Left colon (tissue), 2 donors: ENCODE results near the gene CDHR1. TPM values are rescaled to one million over a fixed set of nuclear protein-coding genes. Genes with fewer than 3 reads are reported as not detected.

ENCODE experiments used
- ATAC-seq: fragments of 200-7000 bp; cut with Tn5 transposase; one replicate; pipeline ENCODE4 v1.9.1; 2020; ENCODE audit warnings: mild to moderate bottlenecking, moderate library complexity
- DNase-seq, 2 donors: peaks; one replicate each; pipeline ENCODE4 v3.0.0-alpha.2; 2020
- intact Hi-C, 2 donors: fragments of 100-400 bp; cut with DNase I in 1 of 2; cut with micrococcal nuclease in 1 of 2; formaldehyde crosslinking; loops; one replicate each; pipeline versions ENCODE4 v1.11.2 to v1.14.0; 2022; cut with DNase I, micrococcal nuclease
- total RNA-seq, 2 donors: library from RNA; stranded (reverse); fragmentation: NEBNext Ultra II Directional; extraction: Animal tissue kit (Norgen Biotek cat#: 25700); gene quantifications; one replicate each; pipeline ENCODE4 v1.2.1, GENCODE V29; 2021
- donor health status: DM: no; HTN: no; CAD: no.
- donor health status: DM: yes; HTN: yes; CAD: no.

The CDHR1 gene
- total RNA-seq, 2 donors from 2014 or later: 63.7 to 127 TPM

DNA sequence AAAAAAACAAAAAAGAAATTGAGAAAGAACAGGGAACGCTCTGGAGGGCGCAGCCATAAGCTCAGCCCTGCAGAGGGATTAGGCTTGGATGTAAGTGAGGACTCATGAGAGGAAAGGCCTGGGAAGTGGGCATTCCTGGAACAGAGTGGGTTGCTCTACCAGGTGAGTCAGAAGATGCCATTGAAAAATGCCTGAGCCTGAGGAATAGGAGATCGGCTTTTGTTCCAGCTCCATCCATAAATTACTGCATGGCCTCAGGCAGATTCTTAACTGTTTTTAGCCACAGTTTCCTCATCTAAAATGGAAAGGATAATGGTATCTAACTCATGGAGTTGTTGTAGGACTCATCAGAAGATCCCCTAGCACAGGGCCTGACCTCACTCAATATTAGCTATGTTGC, 49.4 kb downstream of the CDHR1 start:
- ATAC-seq (no peak), DNase-seq (no peak)
- intact Hi-C loops: no loop called here

- ATAC-seq: no peak
- no peak for DNase-seq
- intact Hi-C loops: no loop called here
Observed at GRCh38 chr10:84244651-84245270, 50.4 kb downstream of the CDHR1 start, which contains the start of gene RGR. Gene RGR, plus strand, starts transcription at chr10:84245053. Its CDS starts 38 bp downstream, at chr10:84245091.

DNA sequence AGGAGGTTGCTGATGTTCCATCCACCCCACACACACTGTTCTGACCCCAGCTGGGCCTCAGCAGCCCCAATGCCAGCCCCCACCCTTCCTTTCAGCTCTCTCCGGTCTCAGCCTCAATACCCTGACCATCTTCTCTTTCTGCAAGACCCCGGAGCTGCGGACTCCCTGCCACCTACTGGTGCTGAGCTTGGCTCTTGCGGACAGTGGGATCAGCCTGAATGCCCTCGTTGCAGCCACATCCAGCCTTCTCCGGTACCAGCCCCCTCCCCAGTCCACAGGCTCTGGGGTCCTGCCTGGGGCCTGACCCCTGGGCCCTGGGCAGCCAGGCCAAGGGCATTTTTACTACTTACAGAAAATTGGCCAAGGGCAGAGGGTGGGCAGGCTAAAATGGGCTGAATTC, 53.2 kb downstream of the CDHR1 start:
- DNase-seq (no peak), ATAC-seq (no peak)
- intact Hi-C loops: no loop called here

GRCh38 chr10:84248794-84249193, 54.5 kb downstream of the CDHR1 start:
- DNase-seq: no peak
- no peak for ATAC-seq
- intact Hi-C loops: no loop called here

DNA sequence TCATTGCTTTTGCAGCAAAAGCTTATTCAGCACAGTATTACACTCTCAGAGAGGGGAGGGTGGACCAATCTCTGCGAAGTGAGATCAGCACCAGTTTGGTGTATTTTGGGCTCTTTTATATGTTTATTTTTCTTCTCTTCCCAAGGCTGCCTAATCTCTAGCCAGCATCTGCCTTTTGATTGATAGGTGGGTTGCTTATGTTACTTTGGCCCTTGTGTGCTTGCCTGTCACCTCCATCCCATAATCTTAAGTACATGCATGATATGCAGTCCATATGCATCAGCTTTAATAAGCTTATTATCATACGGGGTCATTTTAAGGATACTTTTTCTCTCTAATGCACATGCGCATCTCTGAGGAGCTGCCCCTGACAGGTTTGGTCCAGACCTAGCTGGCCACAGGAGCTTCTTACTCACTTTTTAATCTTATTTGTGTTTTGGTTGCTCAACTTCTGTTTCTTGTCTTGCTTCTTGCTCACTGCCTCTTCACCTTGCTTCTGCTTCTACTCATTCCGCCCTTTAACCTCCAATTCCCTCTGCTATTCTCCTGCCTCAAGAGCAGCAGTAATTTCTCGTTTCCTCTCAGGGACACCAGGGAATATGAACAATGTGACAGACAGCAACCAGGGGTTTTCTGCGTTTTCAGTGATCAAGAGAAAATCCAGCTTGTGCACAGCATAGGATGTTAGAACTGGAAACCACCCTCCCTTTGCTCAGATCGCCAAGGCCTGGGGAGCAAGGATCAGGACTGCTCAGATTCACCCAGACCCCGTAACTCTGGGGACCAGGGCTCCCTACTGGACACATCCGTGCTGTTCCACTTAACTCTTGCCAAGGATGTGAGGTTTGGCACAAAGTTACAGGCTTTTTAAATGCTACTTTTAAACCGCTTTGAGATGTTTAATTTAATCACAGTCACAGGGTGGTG, 60.5 kb downstream of the CDHR1 start:
- ATAC-seq: no peak
- intact Hi-C loops: no loop called here
- no peak for DNase-seq

DNA sequence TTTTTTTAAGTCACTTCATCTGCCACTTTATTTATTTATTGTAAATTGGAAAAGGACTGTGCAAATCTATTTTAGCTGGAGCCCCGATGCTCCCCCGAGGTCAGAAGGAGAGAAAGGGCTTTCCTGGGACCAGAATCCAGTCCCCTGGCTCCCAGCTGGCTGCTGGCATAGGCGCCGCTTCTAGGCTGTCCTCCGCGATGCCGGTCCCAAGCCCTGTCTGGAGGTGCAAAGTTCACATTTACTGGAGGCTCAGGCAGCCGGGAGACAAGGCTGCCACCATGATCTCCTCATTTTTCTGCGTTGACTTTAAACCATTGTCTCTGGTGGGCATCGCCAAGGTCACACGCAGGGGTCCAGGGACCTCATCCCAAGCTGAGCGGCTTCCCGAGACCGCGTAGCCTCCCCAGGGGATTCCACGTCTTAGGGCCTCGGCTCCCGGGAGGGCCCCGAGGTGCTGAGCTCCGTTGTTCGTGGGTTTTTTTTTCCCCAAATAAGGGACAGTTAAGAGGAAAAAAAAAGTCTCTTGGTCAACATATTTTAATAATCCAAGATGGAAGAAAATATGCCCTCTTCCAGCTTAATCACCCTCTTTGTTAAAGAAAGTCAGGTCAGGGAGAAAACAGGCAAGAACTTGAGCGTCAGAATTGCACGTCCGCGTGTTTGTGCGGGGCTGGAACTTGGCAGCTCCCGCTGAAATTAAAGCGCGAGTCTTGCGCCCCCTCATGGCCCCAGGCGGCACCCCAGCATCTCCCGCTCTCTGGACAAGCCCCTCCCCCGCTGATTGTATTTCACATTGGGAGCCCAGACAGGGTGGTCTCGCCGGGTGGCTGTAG, 62.4 kb downstream of the CDHR1 start:
- intact Hi-C loops: no loop called here
- ATAC-seq (peak; percentile 75), DNase-seq (peak in 1 of 2 donors; percentile 65)

GRCh38 chr10:84257343-84258020, 63.1 kb downstream of the CDHR1 start:
- DNase-seq: no peak
- intact Hi-C loops: no loop called here
- no peak for ATAC-seq

GRCh38 chr10:84258034-84258695, 63.8 kb downstream of the CDHR1 start:
- DNase-seq (no peak), ATAC-seq (no peak)
- intact Hi-C loops: no loop called here

GRCh38 chr10:84261236-84261915, 67.0 kb downstream of the CDHR1 start:
- no peak for ATAC-seq
- no peak for DNase-seq
- intact Hi-C loops: loop anchor here in 1 of 2 donors (10.0 kb wide), 1 partner anchor 113 kb away; no protein-coding TSS in a partner anchor

DNA sequence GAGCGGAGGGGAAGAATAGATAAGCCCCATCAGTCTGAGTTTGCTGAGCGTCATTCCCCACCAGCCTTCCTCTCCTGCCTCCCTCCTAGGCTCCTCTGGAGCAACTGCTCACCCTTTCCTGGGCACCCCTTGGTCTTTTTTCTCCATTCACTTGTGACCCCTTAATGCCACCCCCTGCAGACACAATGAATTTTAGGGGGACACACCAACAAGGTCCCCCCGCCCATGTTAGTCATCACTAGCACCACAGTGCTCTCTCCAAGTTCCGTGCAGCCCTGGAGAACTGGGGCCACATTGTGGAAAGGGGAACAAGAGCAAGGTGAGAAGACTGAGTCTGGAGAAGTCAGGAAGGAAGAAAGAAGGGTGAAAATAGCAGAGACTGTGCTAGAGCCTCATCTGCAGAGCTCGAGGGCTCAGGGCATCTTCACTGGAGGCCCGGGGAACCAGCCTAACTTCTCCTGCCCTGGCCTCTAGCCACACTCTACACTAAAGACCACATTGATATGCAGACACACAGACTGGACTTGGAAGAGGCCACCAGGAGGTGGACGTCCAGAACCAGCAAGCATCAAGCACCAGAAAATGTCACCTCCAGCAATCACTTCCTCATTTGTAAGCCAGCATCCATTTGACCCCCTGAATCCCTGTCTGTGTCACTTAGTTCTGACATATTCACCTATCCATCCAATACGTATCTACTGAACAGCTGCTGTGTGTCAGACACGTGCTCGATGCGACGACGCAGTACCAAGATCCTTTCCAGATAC, 68.0 kb downstream of the CDHR1 start:
- DNase-seq: no peak
- no peak for ATAC-seq
- intact Hi-C loops: loop anchor here in 1 of 2 donors (10.0 kb wide), 1 partner anchor 112 kb away; no protein-coding TSS in a partner anchor

GRCh38 chr10:84263716-84264115, 69.4 kb downstream of the CDHR1 start:
- ATAC-seq (no peak), DNase-seq (no peak)
- intact Hi-C loops: loop anchor here in 1 of 2 donors (2.0 to 10.0 kb wide), 2 partner anchors 111 to 273 kb away; no protein-coding TSS in a partner anchor

- intact Hi-C loops: loop anchor here in 1 of 2 donors (2.0 to 10.0 kb wide), 2 partner anchors 110 to 272 kb away; no protein-coding TSS in a partner anchor
- peak; percentile 86 for ATAC-seq
- DNase-seq: peak; percentile 39 to 76
Observed at GRCh38 chr10:84264611-84265141, 70.3 kb downstream of the CDHR1 start.

GRCh38 chr10:84265418-84265817, 71.1 kb downstream of the CDHR1 start:
- intact Hi-C loops: loop anchor here in 1 of 2 donors (2.0 to 10.0 kb wide), 2 partner anchors 109 to 271 kb away; no protein-coding TSS in a partner anchor
- peak; percentile 69 for ATAC-seq
- peak in 1 of 2 donors; percentile 23 for DNase-seq

GRCh38 chr10:84267503-84268126, 73.3 kb downstream of the CDHR1 start:
- intact Hi-C loops: loop anchor here in 1 of 2 donors (10.0 kb wide), 1 partner anchor 107 kb away; no protein-coding TSS in a partner anchor
- DNase-seq (peak; percentile 61 to 86), ATAC-seq (peak; percentile 59)

DNA sequence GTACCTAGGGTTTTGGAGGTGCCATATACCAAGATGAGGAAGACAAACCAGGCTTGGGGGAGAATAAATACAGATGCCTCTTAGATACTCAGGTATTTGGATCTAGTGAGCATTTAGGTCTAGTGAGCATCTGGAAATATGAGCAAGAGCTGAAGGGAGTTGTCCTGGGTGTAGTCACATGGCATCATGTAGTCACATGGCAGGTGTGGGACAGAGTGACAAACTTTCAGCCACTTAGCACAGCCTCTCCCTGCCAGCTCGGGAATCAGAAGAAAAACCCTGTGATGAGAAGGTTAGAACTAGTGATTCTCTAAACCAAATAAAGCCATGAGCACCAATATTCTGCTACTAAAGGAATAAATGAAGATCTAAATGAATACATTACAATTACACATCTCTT, 74.8 kb downstream of the CDHR1 start:
- intact Hi-C loops: loop anchor here in 1 of 2 donors (10.0 kb wide), 1 partner anchor 106 kb away; no protein-coding TSS in a partner anchor
- ATAC-seq (no peak), DNase-seq (no peak)
